GM19240 (cell line): ENCODE measurements around the gene FAM135A.
"Not testable (repeated sequence)": the region's sequence is repeated elsewhere in the genome, so short reads cannot be mapped to it uniquely, and the experiment has no call there.

Experiments
- DNase-seq: peaks from one replicate; pipeline ENCODE4 v3.0.0; 2011; ENCODE audit warnings: low spot score; ENCODE audit not compliant: insufficient read length

Gene FAM135A

DNA sequence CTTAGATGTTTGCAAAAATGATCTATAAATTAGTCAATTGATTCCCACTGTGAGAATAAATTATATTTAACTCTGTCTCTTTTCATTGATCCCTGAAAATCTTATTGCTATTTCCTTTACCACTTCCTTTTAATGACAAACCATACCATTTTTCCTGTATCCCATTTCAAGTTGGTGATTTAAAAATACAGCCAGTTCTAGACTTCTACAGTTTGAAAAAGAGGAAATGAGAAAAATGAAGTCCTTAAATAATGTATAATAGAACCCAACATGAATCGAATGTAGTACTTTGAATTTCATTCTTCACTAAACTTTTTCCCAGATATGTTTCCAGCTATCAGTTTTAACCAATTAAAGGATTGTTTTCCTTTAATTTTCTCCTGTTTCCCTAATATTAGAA lies 124.0 kb downstream of the FAM135A start:
- no peak for DNase-seq

DNA sequence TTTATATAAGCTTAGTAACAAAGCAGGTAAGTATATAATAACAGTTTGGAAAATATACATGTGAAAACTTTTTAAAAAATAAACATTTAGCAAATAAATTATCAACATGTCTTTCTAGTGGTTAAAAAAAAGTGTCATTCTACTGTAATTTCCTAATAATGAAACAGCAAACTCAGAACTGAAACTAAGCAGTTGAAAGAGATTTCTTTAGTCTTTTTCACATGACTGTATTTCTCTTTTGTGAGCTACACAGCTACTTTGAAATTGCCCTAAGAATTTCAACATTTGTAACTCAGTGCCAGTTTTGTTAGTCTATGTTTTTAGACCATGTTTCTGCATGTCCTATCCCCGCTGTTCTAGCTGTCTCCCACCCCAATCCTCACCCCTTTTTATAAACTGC lies 125.1 kb downstream of the FAM135A start:
- no peak for DNase-seq

DNA sequence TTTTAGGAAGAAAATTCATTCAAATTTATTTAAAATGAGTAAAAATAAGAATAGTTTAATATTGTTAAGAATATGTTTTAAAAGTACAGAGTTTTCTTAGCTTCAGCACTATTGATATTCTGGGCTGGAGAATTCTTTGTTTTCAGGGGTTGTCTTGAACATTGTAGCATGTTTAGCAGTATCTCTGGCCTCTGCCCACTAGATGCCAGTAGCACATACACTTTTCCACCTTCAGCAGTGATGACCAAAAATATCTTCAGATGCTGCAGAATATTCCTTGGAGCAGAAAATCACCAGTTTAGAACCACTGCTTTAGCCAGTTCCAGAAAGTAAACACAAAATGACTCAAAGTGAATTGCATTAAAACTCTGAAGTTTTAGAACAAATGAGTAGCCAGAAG lies 134.0 kb downstream of the FAM135A start:
- DNase-seq = no peak

DNA sequence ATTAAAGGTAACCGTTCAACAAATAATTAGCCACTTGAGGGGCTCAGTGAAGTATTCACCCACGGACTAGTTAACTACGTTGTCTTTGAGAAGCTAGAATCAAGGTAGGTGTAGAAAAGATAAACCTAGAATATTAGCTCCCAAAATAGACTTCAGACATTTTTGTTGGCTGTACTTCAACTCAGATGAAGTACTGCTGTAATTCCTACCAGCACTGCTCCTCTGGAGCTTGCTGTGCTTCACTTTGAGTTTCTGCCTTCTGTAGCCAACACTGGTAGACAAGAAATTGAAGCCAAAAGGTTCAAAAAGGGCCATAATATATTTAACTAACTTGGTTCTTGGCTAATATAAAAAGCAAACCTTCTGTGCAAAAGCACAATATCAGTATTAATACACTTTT lies 134.6 kb downstream of the FAM135A start:
- no peak for DNase-seq

DNA sequence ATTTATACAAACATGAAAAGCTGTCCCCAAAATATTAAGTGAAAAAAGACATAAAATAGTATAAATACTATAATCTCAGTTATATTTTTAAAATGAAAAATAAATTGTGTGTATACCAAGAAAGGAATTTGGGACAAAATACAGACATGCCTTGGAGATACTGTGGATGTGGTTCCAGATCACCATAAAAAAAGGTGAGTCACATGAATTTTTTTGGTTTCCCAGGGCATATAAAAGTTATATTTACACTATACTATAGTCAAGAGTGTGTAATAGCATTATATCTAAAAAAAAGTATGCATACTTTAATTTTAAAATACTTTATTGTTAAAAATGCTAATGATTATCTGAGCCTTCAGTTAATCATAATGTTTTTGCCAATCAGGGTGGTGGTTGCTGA lies 136.0 kb downstream of the FAM135A start:
- no peak for DNase-seq

DNA sequence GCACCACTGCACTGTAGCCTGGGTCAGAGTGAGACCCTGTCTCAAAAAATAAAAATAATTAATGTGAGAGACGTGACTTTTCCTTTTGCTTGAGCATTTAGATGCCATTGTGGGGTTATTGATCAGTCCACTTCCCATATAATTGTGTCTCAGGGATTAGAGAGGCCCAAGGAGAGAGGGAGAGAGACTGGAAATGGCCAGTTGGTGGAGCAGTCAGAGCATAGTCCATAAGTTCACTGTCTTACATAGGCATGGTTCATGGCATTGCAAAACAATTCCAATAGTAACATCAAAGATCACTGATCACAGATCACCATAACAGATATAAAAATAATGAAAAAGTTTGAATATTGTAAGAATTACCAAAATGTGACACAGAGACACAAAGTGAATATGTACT lies 138.3 kb downstream of the FAM135A start:
- DNase-seq = no peak

DNA sequence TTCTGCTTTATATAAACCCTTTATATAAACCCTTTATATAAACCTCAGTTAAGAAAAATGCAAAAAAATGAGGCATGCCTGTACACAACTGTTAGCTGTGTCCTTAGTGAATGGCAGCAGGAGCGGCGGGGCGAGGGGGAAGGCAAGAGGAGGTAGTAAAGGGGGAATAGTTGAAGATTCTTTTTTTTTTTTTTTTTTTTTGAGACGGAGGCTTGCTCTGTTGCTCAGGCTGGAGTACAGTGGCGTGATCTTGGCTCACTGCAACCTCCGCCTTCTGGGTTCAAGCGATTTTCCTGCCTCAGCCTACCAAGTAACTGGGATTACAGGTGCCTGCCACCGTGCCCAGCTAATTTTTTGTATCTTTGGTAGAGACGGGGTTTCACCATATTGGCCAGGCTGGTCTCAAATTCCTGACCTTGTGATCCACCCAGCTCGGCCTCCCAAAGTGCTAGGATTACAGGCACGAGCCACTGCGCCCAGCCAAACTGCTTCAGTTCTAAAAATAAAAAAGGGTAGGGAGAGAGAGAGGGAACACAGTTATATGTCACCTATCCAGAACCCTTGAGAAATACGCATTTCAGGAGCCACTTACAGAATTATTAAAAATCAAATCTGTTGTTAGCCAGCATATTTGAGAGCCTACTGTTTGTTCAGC lies 139.1 kb downstream of the FAM135A start:
- DNase-seq = not testable (repeated sequence)

DNA sequence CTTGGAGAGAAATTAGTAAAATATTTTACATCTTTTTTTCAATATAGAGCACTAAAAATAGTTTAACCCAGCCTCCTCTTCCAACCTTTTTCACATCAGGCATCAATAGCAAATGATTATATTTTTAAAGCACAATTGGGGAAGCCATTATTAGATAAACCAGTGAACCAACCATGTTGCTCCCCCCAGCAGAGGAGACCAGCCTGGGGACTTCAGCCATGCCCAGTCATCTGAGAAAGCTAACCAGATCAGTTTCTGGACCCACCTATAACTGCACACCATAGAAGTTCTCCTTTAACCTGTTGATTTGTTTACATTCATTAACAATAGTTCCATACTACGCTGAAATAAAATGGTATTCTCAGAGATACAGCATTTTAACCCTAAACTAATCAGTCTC lies 139.7 kb downstream of the FAM135A start:
- no peak for DNase-seq

DNA sequence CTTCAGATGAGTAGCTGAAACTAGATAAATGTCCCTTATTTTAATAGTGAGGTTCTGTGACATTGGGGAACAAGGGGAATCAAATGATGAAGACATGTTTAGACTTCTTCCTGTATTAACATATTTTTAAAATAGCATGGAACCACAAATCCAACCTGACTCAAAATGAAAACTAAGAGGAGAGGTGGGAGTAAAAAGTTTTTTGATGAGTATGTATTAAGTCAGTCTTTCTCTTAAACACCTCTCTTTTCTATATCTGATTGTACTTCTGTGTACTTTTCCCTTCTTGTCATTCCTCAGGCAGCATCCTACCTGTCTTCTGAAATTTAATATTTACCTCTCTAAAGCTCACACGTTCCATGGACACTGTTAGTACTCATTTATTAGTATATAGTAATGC lies 144.7 kb downstream of the FAM135A start:
- DNase-seq = no peak

DNA sequence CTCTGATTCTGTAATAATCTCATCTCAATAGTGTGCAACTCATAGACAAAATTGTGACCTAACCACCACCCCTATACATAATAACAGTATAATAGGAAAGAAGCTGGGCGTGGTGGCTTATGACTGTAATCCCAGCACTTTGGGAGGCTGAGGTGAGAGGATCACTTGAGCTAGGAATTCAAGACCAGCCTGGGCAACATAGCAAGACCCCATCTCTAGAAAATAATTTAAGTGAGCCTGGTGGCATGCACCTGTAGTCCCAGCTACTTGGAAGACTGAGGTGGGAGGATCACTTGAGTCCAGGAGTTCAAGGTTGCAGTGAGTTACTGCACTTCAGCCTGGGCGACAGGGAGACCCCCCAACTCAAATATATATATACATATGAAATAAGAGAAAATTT lies 149.1 kb downstream of the FAM135A start:
- not testable (repeated sequence) for DNase-seq

DNA sequence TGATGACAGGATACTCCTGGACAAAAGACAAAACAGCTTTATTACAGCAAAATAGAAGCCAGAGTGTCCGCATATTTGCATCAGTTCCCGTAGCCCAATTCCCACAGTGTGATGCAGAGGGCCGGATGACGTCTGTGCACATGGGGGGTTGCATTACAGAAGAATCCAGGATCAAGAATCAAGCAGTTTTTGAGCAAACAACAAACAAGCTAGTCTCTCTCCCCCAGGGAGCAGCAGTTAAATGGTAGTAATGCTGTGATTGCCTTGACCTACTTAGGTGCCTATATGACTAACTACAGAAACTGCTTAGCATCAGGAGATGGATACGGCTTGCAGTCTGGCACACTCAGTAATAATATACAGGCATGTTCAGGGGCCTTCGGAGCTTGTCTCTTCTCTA lies 150.2 kb downstream of the FAM135A start:
- DNase-seq = no peak

DNA sequence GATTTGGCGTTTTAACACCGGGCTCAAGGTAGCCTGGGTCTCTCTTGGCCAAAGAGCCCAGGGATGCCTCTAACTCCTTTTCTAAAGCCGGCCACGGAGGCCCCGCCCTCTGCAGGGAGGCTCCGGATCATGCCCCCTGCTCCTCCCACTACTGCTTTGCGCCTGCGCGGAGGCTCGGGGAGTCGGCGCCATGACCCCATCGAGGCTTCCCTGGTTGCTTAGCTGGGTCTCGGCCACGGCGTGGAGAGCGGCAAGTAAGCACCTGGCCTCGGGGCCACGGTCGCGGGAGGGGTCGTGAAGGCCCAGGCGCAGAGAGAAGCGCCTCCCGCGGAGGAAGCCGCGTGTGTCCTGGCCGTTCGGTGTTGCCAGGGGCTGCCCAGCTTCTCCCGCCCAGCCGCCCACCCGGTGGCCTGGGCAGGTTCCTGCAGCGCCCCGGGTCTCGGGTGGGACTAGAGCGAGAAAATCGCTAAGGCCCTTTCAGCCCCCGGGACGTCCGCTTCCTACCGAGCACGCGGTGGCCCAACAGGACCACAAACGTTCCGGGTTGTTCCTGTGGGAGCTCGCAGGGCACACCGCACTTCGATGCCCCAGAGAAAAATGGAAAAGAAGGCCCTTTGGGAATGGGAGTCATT lies 153.6 kb downstream of the FAM135A start, which contains the start of gene SDHAF4:
Gene SDHAF4 (plus strand): TSS at position 180 of the 632 bp plus-strand sequence. CDS start 11 bp downstream, at position 191.
- DNase-seq = peak; percentile 89

DNA sequence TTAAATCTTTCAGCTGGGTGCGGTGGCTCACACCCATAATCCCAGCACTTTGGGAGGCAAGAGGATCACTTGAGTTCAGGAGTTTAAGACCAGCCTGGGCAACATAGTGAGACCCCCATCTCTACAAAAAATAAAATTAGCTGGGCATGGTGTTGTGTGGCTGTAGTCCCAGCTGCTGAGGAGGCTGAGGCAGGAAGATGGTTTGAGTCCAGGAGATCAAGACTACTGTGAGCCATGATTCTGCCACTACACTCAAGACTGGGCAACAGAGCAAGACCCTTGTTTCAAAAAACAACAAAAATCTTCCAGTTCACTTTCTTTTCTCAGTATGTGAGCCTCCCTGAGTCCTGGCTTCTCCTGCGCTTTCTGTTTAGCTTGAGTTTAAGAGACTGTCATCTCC lies 161.3 kb downstream of the FAM135A start:
- DNase-seq = no peak

DNA sequence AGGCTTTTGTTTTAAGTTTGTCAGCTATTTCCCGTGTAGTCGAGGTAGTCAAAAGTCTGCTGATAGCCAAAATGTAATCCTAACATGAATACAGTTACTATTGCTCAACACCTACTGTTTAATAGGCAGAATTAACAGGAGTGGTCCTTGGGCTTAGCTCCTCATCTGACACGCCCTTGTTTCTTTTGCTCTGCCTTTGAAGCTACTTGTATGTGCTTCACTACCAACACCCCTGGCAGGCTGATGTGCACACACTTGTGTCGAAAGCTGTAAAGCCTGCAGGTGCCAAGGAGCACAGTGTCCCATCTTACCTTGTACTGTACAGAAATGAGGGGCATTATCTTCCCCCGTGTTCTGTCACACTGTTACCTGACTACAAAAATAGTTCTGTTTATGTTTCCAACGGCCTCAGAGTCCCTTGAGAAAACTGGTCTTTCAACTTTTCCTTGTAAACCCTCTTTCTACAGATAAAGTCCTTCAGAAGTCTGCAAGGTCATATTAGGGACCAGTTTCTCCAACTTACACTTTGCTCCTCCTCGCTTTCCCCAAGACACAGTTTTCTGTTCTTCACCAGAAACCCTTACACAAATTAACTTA lies 162.7 kb downstream of the FAM135A start:
- DNase-seq = no peak

DNA sequence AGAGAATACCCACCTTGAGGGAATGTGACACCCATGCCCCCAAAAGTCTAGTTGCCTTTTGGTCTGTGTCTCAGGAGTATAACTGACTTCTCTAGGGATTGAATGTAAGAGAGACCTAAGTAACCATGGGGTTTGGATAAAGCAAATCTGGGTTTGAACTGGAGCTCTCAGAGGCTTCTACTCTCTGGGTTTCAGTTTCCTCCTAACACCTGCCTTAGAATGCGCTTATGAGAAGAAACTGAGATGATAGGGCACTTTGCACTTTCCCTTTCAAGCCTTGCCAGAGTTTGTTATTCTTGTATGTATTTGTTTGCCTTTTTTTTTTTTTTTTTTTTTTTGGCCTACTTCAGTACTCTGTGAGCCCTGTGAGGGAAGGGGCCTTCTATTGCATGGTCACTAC lies 172.8 kb downstream of the FAM135A start:
- peak; percentile 31 for DNase-seq

DNA sequence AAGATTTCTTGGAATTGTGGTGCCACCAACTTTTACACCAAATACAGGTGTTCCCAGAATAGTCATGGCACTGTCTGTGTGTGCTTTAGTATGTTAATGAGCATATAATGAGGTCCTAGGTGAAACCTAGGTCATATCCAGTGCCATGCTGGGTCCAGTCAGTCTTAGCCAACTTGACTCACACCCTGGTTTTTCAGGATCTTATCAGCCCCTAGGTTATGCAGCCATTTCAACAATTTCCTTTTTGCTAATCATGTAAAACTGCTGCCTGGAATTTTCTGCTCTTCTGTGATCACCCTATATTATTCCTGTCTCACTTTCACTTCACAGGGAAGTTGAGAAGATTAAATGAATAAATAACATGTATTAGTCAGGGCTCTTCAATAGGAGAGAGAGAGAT lies 177.1 kb downstream of the FAM135A start:
- no peak for DNase-seq

DNA sequence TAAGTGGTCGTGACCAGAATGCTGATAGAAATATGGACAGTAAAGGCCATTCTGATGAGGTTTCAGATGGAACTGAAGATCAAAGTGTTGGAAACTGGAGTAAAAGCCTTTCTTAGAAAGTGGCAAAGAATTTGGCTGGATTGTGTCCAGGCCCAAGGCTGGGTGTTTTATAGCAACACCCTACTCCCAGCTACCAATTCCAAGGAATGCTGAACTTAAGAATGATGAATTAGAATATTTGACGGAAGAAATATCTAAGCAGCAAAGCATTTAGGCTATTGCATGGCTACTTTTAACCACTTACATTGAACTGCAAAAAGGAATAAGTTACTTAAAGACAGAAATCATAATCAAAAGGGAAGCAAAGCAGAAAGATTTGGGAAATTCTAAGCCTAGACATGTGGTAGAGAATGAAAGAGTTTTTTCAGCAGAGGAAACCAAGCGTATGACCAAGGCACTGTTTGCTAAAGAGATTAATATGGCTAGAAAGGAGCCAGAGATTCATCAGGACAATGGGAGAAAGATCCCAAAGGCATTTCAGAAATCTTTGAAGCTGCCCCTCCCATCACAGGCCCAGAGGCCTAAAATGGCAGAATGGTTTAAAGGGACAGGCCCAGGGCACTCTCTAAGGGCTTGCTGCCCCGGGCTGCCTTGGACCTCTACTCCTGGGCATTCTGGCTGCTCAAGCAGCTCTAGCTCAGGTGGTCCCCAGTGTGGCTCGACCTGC lies 179.2 kb downstream of the FAM135A start:
- no peak for DNase-seq

DNA sequence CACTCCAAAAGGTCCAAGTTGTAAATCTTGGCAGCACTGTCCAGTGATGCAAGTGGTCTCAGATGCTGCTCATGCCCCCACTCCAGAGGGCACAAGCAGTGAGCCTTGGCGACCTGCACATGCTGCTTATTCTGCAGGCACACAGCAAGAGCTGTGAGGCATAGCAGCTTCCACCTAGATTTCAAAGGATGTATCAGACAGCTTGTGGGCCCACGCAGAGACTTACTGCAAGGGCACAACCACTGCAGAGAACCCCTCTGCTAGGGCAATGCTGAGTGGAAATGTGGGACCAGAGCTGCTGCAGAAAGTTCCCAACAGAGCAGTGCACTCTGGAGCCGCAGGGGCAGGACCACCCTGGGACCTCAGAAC lies 179.8 kb downstream of the FAM135A start:
- DNase-seq = no peak

DNA sequence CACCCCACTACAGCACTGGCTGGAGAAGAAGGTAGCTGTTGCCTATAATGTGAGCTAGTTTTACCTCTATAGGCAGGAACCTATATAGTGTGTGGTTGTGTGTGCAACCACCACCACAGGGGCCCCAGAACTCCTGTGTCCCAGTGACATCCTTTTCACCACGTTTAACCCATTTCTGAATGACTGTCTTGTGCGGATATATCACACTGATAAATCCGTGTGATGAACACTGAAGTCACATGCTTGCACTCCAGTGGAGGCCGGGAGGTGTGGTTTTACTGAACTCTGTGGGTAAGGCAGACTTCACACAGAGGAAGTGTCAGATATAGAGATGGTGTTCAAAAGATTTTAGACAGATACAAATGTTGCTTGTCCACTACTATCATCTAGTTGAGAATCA lies 185.9 kb downstream of the FAM135A start:
- no peak for DNase-seq

DNA sequence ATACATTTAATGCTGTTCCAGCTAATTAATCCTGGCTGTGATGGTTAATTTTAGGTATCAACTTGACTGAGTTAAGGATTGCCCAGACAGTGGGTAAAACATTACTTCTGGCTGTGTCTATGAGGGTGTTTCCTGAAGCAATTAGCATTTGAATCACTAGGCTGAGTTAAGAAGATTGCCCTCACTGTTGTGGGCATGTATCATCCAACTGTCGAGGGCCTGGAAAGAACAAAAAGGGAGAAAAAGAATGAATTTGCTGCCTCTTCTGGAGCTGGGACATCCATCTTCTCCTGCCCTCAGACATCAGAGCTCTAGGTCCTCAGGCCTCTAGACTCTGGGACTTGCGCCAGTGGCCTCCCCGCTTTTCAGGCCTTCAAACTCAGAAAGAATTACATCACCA lies 187.7 kb downstream of the FAM135A start:
- no peak for DNase-seq

DNA sequence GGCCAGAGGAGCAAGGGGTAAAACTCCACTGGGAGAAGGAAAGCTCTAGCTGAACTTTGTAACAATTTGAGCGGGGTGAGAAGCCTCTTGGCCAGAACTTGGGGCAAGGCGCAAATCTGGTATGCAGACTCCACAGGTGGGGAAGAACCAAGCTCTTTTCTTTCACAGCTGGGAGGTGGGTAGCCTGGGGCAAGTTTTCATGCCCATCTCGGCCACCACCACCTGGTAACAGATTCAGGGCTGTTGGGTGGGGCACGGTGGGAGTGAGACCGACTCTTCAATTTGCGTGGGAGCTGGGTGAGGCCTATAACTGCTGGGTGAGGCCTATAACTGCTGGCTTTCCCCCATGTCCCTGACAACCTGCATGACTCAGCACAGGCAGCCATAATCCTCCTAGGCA lies 190.9 kb downstream of the FAM135A start:
- no peak for DNase-seq

DNA sequence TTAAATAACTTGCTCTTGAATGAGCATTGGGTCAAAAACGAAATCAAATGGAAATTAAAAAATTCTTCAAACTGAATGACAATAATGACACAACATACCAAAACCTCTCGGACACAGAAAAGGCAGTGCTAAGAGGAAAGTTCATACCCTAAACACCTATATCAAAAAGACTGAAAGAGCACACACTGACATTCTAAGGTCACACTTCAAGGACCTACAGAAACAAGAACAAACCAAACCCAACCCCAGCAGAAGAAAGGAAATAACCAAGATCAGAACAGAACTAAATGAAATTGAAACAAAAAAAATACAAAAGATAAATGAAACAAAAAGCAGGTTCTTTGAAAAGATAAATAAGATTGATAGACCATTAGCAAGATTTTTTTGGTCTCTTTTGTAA lies 194.1 kb downstream of the FAM135A start:
- DNase-seq = not testable (repeated sequence)
